ENCODE data around the gene DPYSL4.
"Not testable (repeated sequence)": the region's sequence is repeated elsewhere in the genome, so short reads cannot be mapped to it uniquely, and the experiment has no call there.

The DPYSL4 gene

DNA sequence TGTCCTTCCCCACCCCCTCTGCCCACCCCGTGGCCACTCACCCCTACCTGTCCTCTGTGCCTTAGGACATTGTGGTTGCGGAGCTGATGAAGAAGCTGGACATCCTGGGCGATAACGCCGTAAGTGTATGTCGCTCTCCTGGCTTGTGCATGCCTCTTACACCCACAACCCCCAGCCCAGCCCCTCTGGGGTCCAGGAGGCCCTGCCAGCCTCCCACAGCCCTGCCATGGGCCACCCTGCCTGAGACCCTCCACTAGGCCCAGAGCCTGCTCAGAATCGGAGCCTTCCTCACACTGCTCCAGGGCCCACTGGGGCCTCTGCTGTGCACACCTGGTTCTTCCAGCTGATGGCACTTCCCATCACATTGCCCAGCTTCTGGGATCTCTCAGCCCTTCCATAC lies 36.8 kb upstream of the DPYSL4 start:
- DNase-seq, result no peak

DNA sequence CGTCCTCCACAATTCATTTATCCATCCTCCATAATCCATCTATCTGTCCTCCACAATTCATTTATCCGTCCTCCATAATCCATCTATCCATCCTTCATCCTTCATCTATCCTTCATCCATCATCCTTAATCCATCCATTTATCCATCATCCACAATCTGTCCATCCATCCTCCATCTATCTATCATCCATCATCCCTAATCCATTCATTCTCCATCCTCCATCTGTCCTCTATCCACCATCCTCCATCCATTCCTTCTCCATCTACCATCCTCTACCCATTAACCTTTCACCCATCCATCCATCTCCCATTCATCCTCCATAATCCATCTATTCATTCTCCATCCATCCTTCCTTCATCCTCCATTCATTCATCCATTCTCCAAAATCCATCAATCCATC lies 36.0 kb upstream of the DPYSL4 start:
- no peak for DNase-seq

- no peak for DNase-seq
These were observed 35.3 kb upstream of the DPYSL4 start for GRCh38 chr10:132151286-132151950.

DNA sequence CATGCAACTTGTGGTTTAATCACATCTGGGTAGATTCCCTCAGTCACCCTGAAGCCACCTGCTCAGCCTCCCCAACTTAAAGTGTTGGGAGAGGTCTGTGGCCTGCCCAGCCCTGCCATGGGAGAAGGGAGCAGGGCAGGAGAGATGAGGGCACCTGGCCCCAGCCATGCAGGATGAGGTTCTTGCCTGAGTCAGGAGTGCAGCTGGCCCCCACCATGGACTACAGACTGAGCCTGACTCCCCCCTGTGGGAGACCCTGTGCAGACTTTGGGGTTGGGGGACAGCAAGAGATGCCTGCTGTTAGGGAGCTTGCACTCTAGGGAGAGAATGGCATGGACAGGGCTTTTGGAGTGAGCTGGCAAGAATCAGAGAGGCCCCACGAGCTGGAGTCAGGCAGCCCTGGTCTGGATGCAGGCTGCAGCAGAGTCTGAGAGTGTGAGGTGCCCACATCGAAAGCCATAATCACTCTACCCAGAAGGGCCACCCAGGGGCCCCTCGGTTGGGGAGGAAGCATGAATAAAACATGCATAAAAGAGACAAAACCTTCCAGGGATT lies 34.7 kb upstream of the DPYSL4 start:
- no peak for DNase-seq

GRCh38 chr10:132152896-132153580 lies 33.7 kb upstream of the DPYSL4 start:
- no peak for DNase-seq

DNA sequence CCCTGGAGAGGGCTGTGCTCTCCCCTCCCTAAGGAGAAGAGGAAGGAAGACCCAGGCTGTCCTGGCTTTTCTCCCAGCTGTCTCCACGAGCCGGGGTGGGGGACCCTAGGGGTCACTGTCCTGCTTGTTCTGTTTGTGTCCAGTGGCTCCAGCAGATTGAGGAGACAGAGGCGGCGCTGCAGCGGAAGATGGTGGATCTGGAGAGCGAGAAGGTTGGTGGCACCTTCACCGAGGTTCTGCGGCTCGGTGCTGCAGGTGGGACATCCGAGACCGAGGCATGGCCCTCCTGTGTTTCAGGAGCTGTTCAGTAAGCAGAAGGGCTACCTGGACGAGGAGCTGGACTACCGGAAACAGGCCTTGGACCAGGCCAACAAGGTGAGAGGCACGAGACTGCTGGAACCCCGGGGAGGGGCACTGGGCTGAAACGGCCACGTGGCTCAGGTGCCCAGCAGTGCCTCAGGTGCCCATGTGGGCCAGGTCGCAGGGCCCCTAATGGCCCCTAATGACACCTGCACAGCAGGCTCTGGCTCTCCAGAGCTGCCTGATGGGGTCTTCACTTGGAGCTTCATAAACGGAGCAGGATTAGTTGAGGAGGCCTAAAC lies 33.0 kb upstream of the DPYSL4 start:
- DNase-seq, result no peak

GRCh38 chr10:132154440-132154839 lies 32.3 kb upstream of the DPYSL4 start:
- no peak for DNase-seq

- DNase-seq, result no peak
These were observed 31.8 kb upstream of the DPYSL4 start for GRCh38 chr10:132154931-132155330.

GRCh38 chr10:132155723-132156381 lies 30.9 kb upstream of the DPYSL4 start:
- DNase-seq, result no peak

- DNase-seq, result no peak
These were observed 30.4 kb upstream of the DPYSL4 start for GRCh38 chr10:132156382-132156781.

GRCh38 chr10:132157101-132157500 lies 29.6 kb upstream of the DPYSL4 start:
- no peak for DNase-seq

DNA sequence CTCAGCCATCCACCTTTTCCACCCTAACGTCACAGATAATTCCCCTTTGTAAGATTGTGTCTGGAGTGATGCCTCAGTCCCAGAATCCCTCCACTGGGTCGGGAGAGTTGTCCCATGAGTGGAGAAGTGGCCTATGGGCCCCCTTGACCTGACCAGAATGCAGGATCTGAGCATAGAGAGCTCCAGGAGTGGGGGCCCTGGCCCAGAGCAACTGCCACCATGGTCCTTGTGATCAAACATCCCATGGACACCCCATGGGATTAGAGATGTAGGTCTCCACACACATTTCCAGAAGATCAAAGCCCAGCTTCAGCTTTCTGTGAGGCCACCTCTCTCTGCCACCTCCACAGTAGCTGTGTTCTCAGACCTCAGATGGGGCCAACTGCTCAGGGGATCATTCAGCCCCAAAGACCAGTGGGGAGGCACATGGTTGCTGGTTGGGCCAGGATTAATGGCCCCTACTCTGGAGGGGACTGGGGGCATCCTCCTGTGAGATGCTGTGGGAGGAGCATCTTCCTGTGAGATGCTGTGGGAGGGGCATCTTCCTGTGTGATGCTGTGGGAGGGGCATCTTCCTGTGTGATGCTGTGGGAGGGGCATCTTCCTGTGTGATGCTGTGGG lies 28.5 kb upstream of the DPYSL4 start:
- no peak for DNase-seq

DNA sequence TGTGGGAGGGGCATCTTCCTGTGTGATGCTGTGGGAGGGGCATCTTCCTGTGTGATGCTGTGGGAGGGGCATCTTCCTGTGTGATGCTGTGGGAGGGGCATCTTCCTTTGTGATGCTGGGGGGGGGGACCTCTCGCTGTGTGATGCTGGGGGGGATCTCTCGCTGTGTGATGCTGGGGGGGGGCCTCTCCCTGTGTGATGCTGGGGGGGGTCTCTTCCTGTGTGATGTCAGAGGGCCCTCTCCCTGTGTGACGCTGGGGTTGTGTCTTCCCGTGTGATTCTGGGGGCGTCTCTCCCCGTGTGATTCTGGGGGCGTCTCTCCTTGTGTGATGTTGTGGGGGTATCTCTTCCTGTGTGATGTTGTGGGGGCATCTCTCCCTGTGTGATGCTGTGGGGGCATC lies 27.9 kb upstream of the DPYSL4 start:
- DNase-seq, result no peak

DNA sequence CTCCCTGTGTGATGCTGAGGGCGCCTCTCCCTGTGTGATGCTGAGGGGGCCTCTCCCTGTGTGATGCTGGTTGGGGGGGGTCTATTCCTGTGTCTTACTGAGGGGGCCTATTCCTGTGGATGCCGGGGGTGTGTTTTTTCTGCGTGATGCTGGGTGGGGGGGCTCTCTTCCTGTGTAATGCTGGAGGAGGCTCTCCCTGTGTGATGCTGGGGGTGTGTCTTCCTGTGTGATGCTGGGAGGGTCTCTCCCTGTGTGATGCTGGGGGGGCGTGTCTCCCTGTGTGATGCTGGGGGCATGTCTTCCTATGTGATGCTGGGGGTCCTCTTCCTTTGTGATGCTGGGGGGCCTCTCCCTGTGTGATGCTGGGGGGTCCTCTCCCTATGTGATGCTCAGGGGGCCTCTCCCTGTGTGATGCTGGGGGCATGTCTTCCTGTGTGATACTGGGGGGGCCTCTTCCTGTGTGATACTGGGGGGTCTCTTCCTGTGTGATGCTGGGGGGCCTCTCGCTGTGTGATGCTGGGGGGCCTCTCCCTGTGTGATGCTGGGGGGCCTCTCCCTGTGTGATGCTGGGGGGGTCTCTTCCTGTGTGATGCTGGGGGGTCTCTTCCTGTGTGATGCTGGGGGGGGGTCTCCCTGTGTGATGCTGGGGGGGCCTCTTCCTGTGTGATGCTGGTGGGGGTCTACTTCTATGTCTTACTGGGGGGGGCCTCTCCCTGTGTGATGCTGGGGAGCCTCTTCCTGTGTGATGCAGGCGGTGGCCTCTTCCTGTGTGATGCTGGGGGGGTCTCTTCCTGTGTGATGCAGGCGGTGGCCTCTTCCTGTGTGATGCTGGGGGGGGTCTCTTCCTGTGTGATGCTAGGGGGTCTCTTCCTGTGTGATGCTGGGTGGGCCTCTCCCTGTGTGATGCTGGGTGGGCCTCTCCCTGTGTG lies 27.2 kb upstream of the DPYSL4 start:
- DNase-seq, result not testable (repeated sequence)

DNA sequence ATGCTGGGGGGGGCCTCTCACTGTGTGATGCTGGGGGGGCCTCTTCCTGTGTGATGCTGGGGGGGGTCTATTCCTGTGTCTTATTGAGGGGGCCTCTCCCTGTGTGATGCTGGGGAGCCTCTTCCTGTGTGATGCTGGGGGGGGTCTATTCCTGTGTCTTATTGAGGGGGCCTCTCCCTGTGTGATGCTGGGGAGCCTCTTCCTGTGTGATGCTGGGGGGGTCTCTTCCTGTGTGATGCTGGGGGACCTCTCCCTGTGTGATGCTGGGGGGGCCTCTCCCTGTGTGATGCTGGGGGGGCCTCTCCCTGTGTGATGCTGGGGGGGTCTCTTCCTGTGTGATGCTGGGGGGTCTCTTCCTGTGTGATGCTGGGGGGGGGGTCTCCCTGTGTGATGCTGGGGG lies 26.5 kb upstream of the DPYSL4 start:
- not testable (repeated sequence) for DNase-seq

DNA sequence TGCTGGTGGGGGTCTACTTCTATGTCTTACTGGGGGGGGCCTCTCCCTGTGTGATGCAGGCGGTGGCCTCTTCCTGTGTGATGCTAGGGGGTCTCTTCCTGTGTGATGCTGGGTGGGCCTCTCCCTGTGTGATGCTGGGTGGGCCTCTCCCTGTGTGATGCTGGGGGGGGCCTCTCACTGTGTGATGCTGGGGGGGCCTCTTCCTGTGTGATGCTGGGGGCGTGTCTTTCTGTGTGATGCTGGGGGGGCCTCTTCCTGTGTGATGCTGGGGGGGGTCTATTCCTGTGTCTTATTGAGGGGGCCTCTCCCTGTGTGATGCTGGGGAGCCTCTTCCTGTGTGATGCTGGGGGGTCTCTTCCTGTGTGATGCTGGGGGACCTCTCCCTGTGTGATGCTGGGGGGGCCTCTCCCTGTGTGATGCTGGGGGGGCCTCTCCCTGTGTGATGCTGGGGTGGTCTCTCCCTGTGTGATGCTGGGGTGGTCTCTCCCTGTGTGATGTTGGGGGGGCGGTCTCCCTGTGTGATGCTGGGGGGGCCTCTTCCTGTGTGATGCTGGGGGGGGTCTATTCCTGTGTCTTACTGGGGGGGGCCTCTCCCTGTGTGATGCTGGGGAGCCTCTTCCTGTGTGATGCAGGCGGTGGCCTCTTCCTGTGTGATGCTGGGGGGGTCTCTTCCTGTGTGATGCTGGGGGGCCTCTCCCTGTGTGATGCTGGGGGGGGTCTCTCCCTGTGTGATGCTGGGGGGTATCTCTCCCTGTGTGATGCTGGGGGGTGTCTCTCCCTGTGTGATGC lies 25.7 kb upstream of the DPYSL4 start:
- DNase-seq, result not testable (repeated sequence)

DNA sequence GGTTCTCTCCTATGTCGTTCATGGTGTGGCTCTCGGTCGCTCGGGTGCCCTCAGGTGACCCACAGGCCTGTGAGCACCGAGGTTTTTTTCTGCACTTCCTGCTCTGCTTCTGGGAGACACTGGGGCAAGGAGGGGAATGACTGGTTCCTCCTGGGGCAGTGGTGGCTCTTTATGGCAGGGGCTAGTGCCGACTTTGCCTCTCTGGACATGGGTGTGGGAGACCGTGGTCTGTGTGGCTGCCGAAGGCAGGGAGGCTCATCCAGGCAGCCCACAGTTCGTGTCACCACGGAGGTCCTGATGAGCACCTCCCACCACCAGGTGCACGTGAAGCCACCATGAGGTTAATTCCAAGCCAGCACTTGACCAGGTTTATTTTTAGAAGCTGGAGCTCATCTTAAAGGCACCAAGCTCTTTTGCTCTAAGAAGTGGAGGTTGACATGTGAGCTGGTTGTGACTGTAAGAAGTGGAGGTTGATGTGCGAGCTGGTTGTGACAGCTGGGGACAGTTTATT lies 24.7 kb upstream of the DPYSL4 start:
- no peak for DNase-seq

DNA sequence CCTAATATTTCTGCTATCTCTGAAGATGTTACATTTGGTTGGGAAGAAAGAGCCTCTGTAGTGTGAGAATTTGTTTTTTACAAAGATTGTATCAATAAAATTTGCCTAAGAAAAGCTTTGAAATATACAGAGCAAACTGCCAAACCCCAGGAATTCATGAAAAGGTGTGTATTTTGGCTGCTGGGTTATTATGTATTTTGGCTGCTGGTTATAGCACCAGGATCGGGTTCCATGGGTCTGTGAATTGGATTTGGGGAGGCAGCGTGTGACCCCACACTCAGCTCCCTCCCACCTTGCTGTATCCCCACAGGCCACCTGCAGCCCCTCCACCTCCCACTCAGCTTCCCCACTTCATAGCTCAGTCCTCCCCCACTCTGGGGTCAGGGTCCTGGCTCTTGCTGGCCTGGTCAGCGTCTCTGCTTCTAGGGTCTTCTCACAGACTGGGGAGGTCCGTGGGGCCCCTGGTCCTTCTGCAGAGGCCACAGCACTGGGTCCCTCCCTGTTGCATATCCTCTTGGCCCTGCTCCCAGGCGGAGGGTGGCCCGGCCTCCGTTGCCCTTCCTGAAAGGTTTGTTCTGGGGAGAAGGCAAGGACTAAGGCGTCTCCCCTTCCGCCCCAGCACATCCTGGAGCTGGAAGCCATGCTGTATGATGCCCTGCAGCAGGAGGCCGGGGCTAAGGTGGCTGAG lies 24.0 kb upstream of the DPYSL4 start:
- DNase-seq, result no peak

- peak; percentile 22 for DNase-seq
These were observed 23.4 kb upstream of the DPYSL4 start for GRCh38 chr10:132163278-132163765.

Measured in fibroblast of skin of back (primary cell).